Breast epithelium (tissue), 3 donors: ENCODE data around the gene FNIP2.

Experiments
- CTCF ChIP-seq, 3 donors: fragments of 450-650 bp; IDR thresholded peaks; one replicate each; pipeline ENCODE4 v1.5.1; 2016 to 2017; ENCODE audit warnings: antibody characterized with exemption in 3 of 3, mild to moderate bottlenecking in 3 of 3, moderate library complexity in 3 of 3
- POLR2AphosphoS5 ChIP-seq, 3 donors: sonication (generic); formaldehyde crosslinking; IDR thresholded peaks; one replicate each; pipeline ENCODE4 v1.6.1; 2017; ENCODE audit warnings: antibody characterized with exemption in 3 of 3

- TF ChIP-seq POLR2AphosphoS5 (IDR thresholded peaks at IDR 0.05) (no peak), CTCF (IDR thresholded peaks at IDR 0.05) (no peak)
These were observed 19.7 kb downstream of the FNIP2 start for GRCh38 chr4:158788516-158788915.
